Endothelial cell (in vitro differentiated cells): Measurements from ENCODE around the gene SORCS2. TPM values are rescaled to one million over a fixed set of nuclear protein-coding genes. Genes with fewer than 3 reads are reported as not detected.

Experiments used
- DNase-seq: peaks from one replicate; pipeline ENCODE4 v3.0.0; 2021; ENCODE audit warnings: low spot score
- H3K27ac Mint-ChIP-seq: one replicate; pipeline ENCODE4 v1.8.0; 2021; ENCODE audit warnings: mixed read lengths, inconsistent platforms; ENCODE audit not compliant: unreplicated experiment
- H3K27me3 Mint-ChIP-seq: one replicate; pipeline ENCODE4 v1.8.0; 2021; ENCODE audit warnings: mild to moderate bottlenecking, moderate library complexity, mixed read lengths, inconsistent platforms; ENCODE audit not compliant: unreplicated experiment
- H3K36me3 Mint-ChIP-seq: one replicate; pipeline ENCODE4 v1.8.0; 2021; ENCODE audit warnings: mild to moderate bottlenecking, low read depth, mixed read lengths, inconsistent platforms; ENCODE audit not compliant: unreplicated experiment
- H3K4me1 Mint-ChIP-seq: one replicate; pipeline ENCODE4 v1.8.0; 2021; ENCODE audit warnings: mild to moderate bottlenecking, mixed read lengths, inconsistent platforms; ENCODE audit not compliant: unreplicated experiment
- H3K4me3 Mint-ChIP-seq: one replicate; pipeline ENCODE4 v1.8.0; 2021; ENCODE audit warnings: mild to moderate bottlenecking, mixed read lengths, inconsistent platforms; ENCODE audit not compliant: unreplicated experiment
- H3K9me3 Mint-ChIP-seq: one replicate; pipeline ENCODE4 v1.8.0; 2021; ENCODE audit warnings: mixed read lengths, inconsistent platforms; ENCODE audit not compliant: unreplicated experiment
- total RNA-seq: library from RNA; stranded (reverse); fragmentation: NEBNext Ultra II Directional; extraction: Animal tissue kit (Norgen Biotek cat#: 25700); gene quantifications from one replicate; pipeline ENCODE4 v1.2.1, GENCODE V29; 2021; ENCODE audit not compliant: unreplicated experiment
- TF ChIP-seq, protein P1 (sequence below): fragments of 200-600 bp; sonication (generic); IDR thresholded peaks from one replicate; pipeline ENCODE4 v1.5.0; 2021; ENCODE audit warnings: antibody characterized with exemption; ENCODE audit not compliant: unreplicated experiment

Gene SORCS2
- total RNA-seq, 1 donor from 2014 or later, result 1.3 TPM

DNA sequence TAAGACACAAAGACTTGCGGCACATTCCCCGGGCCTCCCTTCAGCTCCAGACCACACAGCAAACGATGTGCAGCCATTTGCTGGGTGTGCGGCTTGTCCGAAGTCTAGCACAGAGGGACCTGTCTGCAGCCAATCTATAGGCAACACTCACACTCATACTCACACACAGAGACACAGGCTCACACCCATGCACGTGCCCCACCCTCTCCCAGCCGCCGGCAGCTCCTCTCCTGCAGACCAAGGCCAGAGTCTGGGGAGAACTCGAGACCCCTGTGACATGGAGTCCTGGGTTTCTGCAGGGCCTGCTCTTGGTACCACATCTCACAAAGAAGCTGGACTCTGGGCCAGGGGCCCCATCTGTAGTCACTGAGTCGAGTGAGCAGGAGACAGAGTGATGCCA lies 487.8 kb downstream of the SORCS2 start:
- no peak for DNase-seq
- peaks cover 5% of the 10 kb centered on the region for H3K27me3 Mint-ChIP-seq
- H3K27ac Mint-ChIP-seq, result no peak overlapping the region
- H3K4me3 Mint-ChIP-seq, result no peak overlapping the region
- TF ChIP-seq, protein P1, sequence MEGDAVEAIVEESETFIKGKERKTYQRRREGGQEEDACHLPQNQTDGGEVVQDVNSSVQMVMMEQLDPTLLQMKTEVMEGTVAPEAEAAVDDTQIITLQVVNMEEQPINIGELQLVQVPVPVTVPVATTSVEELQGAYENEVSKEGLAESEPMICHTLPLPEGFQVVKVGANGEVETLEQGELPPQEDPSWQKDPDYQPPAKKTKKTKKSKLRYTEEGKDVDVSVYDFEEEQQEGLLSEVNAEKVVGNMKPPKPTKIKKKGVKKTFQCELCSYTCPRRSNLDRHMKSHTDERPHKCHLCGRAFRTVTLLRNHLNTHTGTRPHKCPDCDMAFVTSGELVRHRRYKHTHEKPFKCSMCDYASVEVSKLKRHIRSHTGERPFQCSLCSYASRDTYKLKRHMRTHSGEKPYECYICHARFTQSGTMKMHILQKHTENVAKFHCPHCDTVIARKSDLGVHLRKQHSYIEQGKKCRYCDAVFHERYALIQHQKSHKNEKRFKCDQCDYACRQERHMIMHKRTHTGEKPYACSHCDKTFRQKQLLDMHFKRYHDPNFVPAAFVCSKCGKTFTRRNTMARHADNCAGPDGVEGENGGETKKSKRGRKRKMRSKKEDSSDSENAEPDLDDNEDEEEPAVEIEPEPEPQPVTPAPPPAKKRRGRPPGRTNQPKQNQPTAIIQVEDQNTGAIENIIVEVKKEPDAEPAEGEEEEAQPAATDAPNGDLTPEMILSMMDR, result no peak
- H3K36me3 Mint-ChIP-seq, result peaks cover 3% of the 10 kb centered on the region
- peaks cover 7% of the 10 kb centered on the region for H3K9me3 Mint-ChIP-seq
- no peaks in the 10 kb centered on the region for H3K4me1 Mint-ChIP-seq

DNA sequence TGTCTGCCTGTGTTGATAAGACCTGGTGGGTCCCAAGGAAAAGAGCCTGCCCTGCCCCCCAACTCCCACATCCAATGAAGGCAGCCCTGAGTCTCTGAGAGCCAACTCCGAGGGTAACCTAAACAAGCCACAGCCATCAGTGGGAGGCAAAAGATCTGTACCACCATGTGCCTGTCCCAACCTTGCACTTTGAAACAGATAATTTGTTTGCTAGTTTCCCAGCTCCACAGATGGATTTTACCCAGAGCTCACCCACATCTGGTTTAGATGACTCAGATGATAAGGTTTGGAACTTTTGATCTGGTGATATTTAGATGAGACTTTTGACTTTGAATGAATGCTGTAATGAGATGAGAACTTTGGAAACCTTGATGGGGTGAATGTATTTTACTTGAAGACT lies 488.4 kb downstream of the SORCS2 start:
- Mint-ChIP-seq H3K27me3 (peaks cover 5% of the 10 kb centered on the region), H3K4me1 (no peaks in the 10 kb centered on the region), H3K9me3 (peaks cover 7% of the 10 kb centered on the region), H3K36me3 (peaks cover 3% of the 10 kb centered on the region), H3K27ac (no peak overlapping the region), H3K4me3 (no peak overlapping the region)
- TF ChIP-seq, protein P1, result no peak
- no peak for DNase-seq

DNA sequence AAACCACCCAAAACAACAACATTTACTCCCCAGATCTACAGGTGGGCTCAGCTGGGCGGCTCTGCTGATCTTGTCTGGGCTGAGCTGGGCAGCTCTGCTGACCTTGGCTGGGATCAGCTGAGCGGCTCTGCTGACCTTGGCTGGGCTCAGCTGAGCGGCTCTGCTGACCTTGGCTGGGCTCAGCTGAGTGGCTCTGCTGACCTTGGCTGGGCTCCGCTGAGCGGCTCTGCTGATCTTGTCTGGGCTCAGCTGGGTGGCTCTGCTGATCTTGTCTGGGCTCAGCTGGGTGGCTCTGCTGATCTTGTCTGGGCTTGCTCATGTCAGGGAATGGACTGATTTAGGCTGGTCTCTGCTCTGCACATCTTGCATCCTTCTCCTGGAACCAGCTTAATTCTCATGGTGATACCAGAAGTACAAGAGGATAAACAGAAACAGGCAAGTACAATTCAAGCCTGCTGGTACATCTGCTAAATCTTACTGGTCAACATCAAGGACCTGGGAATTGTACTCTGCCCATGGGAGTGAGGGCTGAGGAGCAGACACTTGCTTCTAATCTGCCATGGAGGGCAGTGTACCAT lies 490.9 kb downstream of the SORCS2 start:
- Mint-ChIP-seq H3K9me3 (peaks cover 7% of the 10 kb centered on the region), H3K36me3 (peaks cover 3% of the 10 kb centered on the region), H3K27ac (no peak overlapping the region), H3K27me3 (peaks cover 4% of the 10 kb centered on the region), H3K4me1 (no peaks in the 10 kb centered on the region), H3K4me3 (no peak overlapping the region)
- TF ChIP-seq, protein P1, result no peak
- no peak for DNase-seq

DNA sequence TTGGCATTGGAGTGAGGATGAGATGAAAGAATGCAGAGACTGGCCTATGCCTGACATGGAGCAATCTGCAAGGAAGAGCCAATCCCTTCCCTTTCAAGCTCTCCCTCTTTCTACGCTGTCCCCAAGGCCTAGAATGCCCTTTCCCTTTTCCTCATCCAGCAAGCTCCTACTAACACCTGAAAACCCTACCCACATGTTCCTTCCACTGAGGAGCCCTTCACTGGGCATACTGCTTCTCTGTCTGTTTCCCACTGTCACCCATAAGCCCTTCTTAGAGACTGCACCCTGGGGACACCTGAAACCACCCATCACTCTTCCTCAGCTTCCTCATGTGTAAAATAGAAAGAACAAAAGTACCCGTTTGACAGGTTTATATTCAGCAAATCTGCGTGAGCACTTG lies 492.0 kb downstream of the SORCS2 start:
- H3K4me1 Mint-ChIP-seq, result no peaks in the 10 kb centered on the region
- peaks cover 7% of the 10 kb centered on the region for H3K9me3 Mint-ChIP-seq
- TF ChIP-seq, protein P1, result no peak
- peaks cover 4% of the 10 kb centered on the region for H3K27me3 Mint-ChIP-seq
- H3K36me3 Mint-ChIP-seq, result peaks cover 3% of the 10 kb centered on the region
- no peak overlapping the region for H3K4me3 Mint-ChIP-seq
- no peak overlapping the region for H3K27ac Mint-ChIP-seq
- DNase-seq, result no peak

DNA sequence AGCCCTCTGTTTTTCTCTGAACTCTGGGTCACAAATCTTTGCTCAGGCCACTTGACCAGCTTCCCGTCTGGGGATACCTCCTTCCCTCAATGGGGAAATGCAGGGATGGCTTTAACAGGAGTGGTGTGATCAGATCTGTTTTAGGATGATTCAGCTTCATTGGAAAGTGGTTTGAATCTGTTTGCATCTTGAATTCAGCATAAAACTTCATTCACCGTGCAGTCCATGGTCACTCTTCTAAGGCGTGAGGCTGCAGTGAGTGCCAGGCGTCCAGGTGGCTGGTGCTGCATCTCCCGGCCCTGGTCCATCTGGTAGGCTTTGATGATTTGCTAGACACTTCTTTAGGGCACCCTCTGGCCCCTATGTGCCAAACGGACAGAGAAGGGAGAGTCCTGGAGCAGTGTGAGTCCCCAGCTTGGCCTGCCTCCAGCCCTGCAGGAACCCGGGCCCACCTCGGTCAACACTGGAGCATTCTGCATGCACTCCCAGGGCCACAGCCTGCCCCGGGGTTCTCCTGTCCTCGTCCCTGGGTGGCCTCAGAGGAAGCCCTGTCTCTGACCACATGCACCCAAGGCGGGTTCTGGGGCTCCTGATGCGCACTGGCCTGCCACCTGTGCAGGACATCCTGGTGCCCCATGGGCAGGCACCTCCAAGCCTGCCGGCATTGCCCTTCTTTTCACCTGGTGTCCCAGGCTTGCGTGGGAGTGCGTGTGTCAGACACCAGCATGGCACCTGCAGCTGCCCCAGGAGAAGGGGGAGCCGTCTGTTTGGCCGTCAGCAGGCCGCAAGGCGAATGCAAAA lies 493.9 kb downstream of the SORCS2 start:
- peaks cover 2% of the 10 kb centered on the region for H3K27me3 Mint-ChIP-seq
- H3K27ac Mint-ChIP-seq, result no peak overlapping the region
- TF ChIP-seq, protein P1, result no peak
- DNase-seq, result no peak
- H3K4me1 Mint-ChIP-seq, result no peaks in the 10 kb centered on the region
- H3K4me3 Mint-ChIP-seq, result no peak overlapping the region
- H3K36me3 Mint-ChIP-seq, result peaks cover 3% of the 10 kb centered on the region
- peaks cover under 1% of the 10 kb centered on the region for H3K9me3 Mint-ChIP-seq
